ENCODE results near the gene CCDC172.

- TF ChIP-seq, protein P1, sequence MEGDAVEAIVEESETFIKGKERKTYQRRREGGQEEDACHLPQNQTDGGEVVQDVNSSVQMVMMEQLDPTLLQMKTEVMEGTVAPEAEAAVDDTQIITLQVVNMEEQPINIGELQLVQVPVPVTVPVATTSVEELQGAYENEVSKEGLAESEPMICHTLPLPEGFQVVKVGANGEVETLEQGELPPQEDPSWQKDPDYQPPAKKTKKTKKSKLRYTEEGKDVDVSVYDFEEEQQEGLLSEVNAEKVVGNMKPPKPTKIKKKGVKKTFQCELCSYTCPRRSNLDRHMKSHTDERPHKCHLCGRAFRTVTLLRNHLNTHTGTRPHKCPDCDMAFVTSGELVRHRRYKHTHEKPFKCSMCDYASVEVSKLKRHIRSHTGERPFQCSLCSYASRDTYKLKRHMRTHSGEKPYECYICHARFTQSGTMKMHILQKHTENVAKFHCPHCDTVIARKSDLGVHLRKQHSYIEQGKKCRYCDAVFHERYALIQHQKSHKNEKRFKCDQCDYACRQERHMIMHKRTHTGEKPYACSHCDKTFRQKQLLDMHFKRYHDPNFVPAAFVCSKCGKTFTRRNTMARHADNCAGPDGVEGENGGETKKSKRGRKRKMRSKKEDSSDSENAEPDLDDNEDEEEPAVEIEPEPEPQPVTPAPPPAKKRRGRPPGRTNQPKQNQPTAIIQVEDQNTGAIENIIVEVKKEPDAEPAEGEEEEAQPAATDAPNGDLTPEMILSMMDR (conservative IDR thresholded peaks at IDR 0.05; ENCODE audit: low read depth, low read length) = no peak
- TF ChIP-seq EZH2 (IDR thresholded peaks at IDR 0.05; ENCODE audit: low read length, unreplicated experiment) (no peak), EZH2phosphoT487 (IDR thresholded peaks at IDR 0.05; ENCODE audit: borderline replicate concordance, low read length) (no peak)
Observed at GRCh38 chr10:116304923-116305322, 19.3 kb upstream of the CCDC172 start.

Measured in PC-3 (cell line).